Esophagus squamous epithelium (tissue), 5 donors: ENCODE data around the gene UBE2V1. TPM values are rescaled to one million over a fixed set of nuclear protein-coding genes. Genes with fewer than 3 reads are reported as not detected.
A peak's percentile ranks its signal among the peaks of the same experiment; 100 is the strongest.

Source experiments
- DNase-seq: peaks from one replicate; lab custom pipeline; 2025; lab: John Stamatoyannopoulos, UW
- H3K27ac ChIP-seq, 4 donors: fragments of 200-600 bp; sonication (generic); one replicate each; pipeline ENCODE4 v1.5.1; 2016 to 2019; ENCODE audit warnings: mild to moderate bottlenecking in 1 of 4
- H3K27me3 ChIP-seq, 4 donors: fragments of 200-600 bp; sonication (generic); 1 replicate in 3 of 4; 2 replicates in 1 of 4; pipeline versions ENCODE4 v1.5.1 to v1.6.0; 2017 to 2021; ENCODE audit warnings: antibody characterized with exemption in 1 of 4
- H3K36me3 ChIP-seq, 3 donors: fragments of 200-600 bp; sonication (generic); one replicate each; pipeline ENCODE4 v1.5.1; 2016 to 2019
- H3K4me1 ChIP-seq, 3 donors: fragments of 200-600 bp; sonication (generic); one replicate each; pipeline ENCODE4 v1.5.1; 2017 to 2019
- H3K4me3 ChIP-seq, 4 donors: fragments of 200-600 bp; sonication (generic); 1 replicate in 3 of 4; 2 replicates in 1 of 4; pipeline ENCODE4 v1.5.1; 2016 to 2019; ENCODE audit warnings: mild to moderate bottlenecking in 2 of 4, moderate library complexity in 1 of 4
- H3K9me3 ChIP-seq, 3 donors: fragments of 200-600 bp; sonication (generic); one replicate each; pipeline ENCODE4 v1.5.1; 2016 to 2019
- CTCF ChIP-seq, 6 experiments: fragments of 450-650 bp in 4 of 6; fragments of 200-600 bp in 2 of 6; sonication (generic) in 2 of 6; IDR thresholded peaks; one replicate each; pipeline ENCODE4 v1.5.1; 2016 to 2019; ENCODE audit warnings: antibody characterized with exemption in 6 of 6, mild to moderate bottlenecking in 4 of 6, moderate library complexity in 4 of 6
- POLR2A ChIP-seq, 4 donors: fragments of 450-650 bp; IDR thresholded peaks; one replicate each; pipeline ENCODE4 v1.6.1; 2017; ENCODE audit warnings: antibody characterized with exemption in 4 of 4, mild to moderate bottlenecking in 4 of 4, moderate library complexity in 3 of 4
- WGBS, 2 donors: methylation state at CpG; one replicate each; pipeline ENCODE4 v1.1.5; 2018; 5-methylcytosine and 5-hydroxymethylcytosine counted together
- intact Hi-C: fragments of 100-400 bp; cut with DNase I; formaldehyde crosslinking; loops from one replicate; pipeline ENCODE4 v1.15.0; 2022
- total RNA-seq, 4 donors: library from RNA; depleted of rRNA; stranded (reverse); fragments of >200 nt; gene quantifications; one replicate each; pipeline ENCODE4 v1.1.0, GENCODE V29; 2016
- donor health status: DM: yes; HTN: yes; CAD: no.

The UBE2V1 gene
- total RNA-seq, 4 donors from 2014 or later = 44.4 to 80.7 (median 63.4) TPM

- no peak overlapping the region for H3K4me3 ChIP-seq
- 67 to 100% methylated on average over 1 of the region's 11 CpGs for WGBS, 2 donors
- H3K9me3 ChIP-seq = no peaks in the 10 kb centered on the region
- H3K27me3 ChIP-seq = peaks cover 0 to 34% (median 0%) of the 10 kb centered on the region in 4 donors
- no peak for DNase-seq
- no peak for TF ChIP-seq CTCF (IDR thresholded peaks at IDR 0.05)
- TF ChIP-seq POLR2A (IDR thresholded peaks at IDR 0.05) = no peak
- H3K4me1 ChIP-seq = peaks cover 3 to 53% (median 14%) of the 10 kb centered on the region in 3 donors
- no peaks in the 10 kb centered on the region for H3K36me3 ChIP-seq
- intact Hi-C loops = no loop called here
- H3K27ac ChIP-seq = no peak overlapping the region
Observed at GRCh38 chr20:50050660-50051308, 62.2 kb downstream of the UBE2V1 start.

- Histone ChIP-seq H3K9me3 (no peaks in the 10 kb centered on the region), H3K4me1 (peaks cover 2 to 49% (median 11%) of the 10 kb centered on the region in 3 donors), H3K27ac (no peak overlapping the region), H3K4me3 (no peak overlapping the region), H3K36me3 (no peaks in the 10 kb centered on the region), H3K27me3 (peaks cover 0 to 30% (median 0%) of the 10 kb centered on the region in 4 donors)
- 87 to 100% methylated on average over 4 to 5 of the region's 5 CpGs for whole genome bisulfite sequencing, 2 donors
- intact Hi-C loops = no loop called here
- no peak for DNase-seq
- TF ChIP-seq POLR2A (IDR thresholded peaks at IDR 0.05) = no peak
- TF ChIP-seq CTCF (IDR thresholded peaks at IDR 0.05) = no peak
Observed at GRCh38 chr20:50050214-50050613, 62.7 kb downstream of the UBE2V1 start.

- no peaks in the 10 kb centered on the region for H3K9me3 ChIP-seq
- peaks cover 0 to 23% (median 0%) of the 10 kb centered on the region in 4 donors for H3K27me3 ChIP-seq
- no peak for DNase-seq
- peaks cover 0 to 42% (median 5%) of the 10 kb centered on the region in 3 donors for H3K4me1 ChIP-seq
- H3K4me3 ChIP-seq = no peak overlapping the region
- H3K36me3 ChIP-seq = no peaks in the 10 kb centered on the region
- no peak for TF ChIP-seq CTCF (IDR thresholded peaks at IDR 0.05)
- no peak for TF ChIP-seq POLR2A (IDR thresholded peaks at IDR 0.05)
- no peak overlapping the region for H3K27ac ChIP-seq
- intact Hi-C loops = no loop called here
- 78 to 100% methylated on average over 4 to 10 of the region's 10 CpGs for WGBS, 2 donors
Observed at GRCh38 chr20:50049442-50050026, 63.4 kb downstream of the UBE2V1 start.

GRCh38 chr20:50048420-50049166, 64.4 kb downstream of the UBE2V1 start:
- intact Hi-C loops = no loop called here
- Histone ChIP-seq H3K27ac (peak overlapping the region in 2 of 4 donors; percentile 17 to 69), H3K27me3 (peaks cover 0 to 13% (median 0%) of the 10 kb centered on the region in 4 donors), H3K36me3 (no peaks in the 10 kb centered on the region), H3K4me1 (peaks cover 0 to 36% (median 5%) of the 10 kb centered on the region in 3 donors), H3K4me3 (no peak overlapping the region), H3K9me3 (no peaks in the 10 kb centered on the region)
- TF ChIP-seq CTCF (IDR thresholded peaks at IDR 0.05) = no peak
- no peak for TF ChIP-seq POLR2A (IDR thresholded peaks at IDR 0.05)
- DNase-seq = no peak
- WGBS, 2 donors = 50 to 62% methylated on average over 12 to 15 of the region's 16 CpGs
